ENCODE measurements around the gene HOMER3. TPM values are rescaled to one million over a fixed set of nuclear protein-coding genes. Genes with fewer than 3 reads are reported as not detected.

The HOMER3 gene
- total RNA-seq, 1 donor from 2014 or later: 30.9 TPM

GRCh38 chr19:18898081-18898606 is 42.9 kb downstream of the HOMER3 start:
- Histone ChIP-seq H3K27me3 (peaks cover 5% of the 10 kb centered on the region), H3K27ac (no peak overlapping the region), H3K4me3 (no peak overlapping the region), H3K36me3 (peaks cover 0 to 23% of the 10 kb centered on the region in 2 donors), H3K9me3 (no peaks in the 10 kb centered on the region), H3K4me1 (peaks cover 24% of the 10 kb centered on the region)
- intact Hi-C loops (cut with DNase I): no loop called here
- DNase-seq (ENCODE audit: extremely low spot score in 2 of 2): no peak
- TF ChIP-seq CTCF (IDR thresholded peaks at IDR 0.05): no peak
- TF ChIP-seq POLR2A (IDR thresholded peaks at IDR 0.05): no peak
- no peak for TF ChIP-seq POLR2AphosphoS5 (IDR thresholded peaks at IDR 0.05; ENCODE audit: insufficient read depth in 1 of 2, low read depth in 1 of 2)

GRCh38 chr19:18897094-18898029 is 43.7 kb downstream of the HOMER3 start:
- peaks cover 24% of the 10 kb centered on the region for H3K4me1 ChIP-seq
- no peak overlapping the region for H3K4me3 ChIP-seq
- no peaks in the 10 kb centered on the region for H3K9me3 ChIP-seq
- no peak overlapping the region for H3K27ac ChIP-seq
- TF ChIP-seq CTCF (IDR thresholded peaks at IDR 0.05) (no peak), POLR2A (IDR thresholded peaks at IDR 0.05) (no peak), POLR2AphosphoS5 (IDR thresholded peaks at IDR 0.05; ENCODE audit: insufficient read depth in 1 of 2, low read depth in 1 of 2) (no peak)
- DNase-seq (ENCODE audit: extremely low spot score in 2 of 2): no peak
- peaks cover 0 to 23% of the 10 kb centered on the region in 2 donors for H3K36me3 ChIP-seq
- H3K27me3 ChIP-seq: peaks cover 5% of the 10 kb centered on the region
- intact Hi-C loops (cut with DNase I): no loop called here

- no peak for TF ChIP-seq POLR2AphosphoS5 (IDR thresholded peaks at IDR 0.05; ENCODE audit: insufficient read depth in 1 of 2, low read depth in 1 of 2)
- intact Hi-C loops (cut with DNase I): no loop called here
- H3K4me3 ChIP-seq: peak overlapping the region; percentile 16 to 24
These were observed 44.6 kb downstream of the HOMER3 start for GRCh38 chr19:18896421-18896841.

GRCh38 chr19:18895824-18896341 is 45.1 kb downstream of the HOMER3 start, which contains the start of gene CERS1:
CERS1 (minus strand) TSS chr19:18896158; CDS start chr19:18896072, 86 bp downstream.
- H3K27ac ChIP-seq: no peak within 1 kb of the TSS
- no peak for TF ChIP-seq CTCF (IDR thresholded peaks at IDR 0.05)
- no peak for TF ChIP-seq POLR2AphosphoS5 (IDR thresholded peaks at IDR 0.05; ENCODE audit: insufficient read depth in 1 of 2, low read depth in 1 of 2)
- TF ChIP-seq POLR2A (IDR thresholded peaks at IDR 0.05): no peak

More at GRCh38 chr19:18896421-18896841, 44.6 kb downstream of the HOMER3 start:
- Histone ChIP-seq H3K27ac (no peak overlapping the region), H3K27me3 (peaks cover 5% of the 10 kb centered on the region), H3K4me1 (peaks cover 24% of the 10 kb centered on the region), H3K36me3 (peaks cover 0 to 21% of the 10 kb centered on the region in 2 donors), H3K9me3 (no peaks in the 10 kb centered on the region)
- DNase-seq (ENCODE audit: extremely low spot score in 2 of 2): no peak

GRCh38 chr19:18895038-18895823 is 45.8 kb downstream of the HOMER3 start:
- Histone ChIP-seq H3K4me3 (peak overlapping the region; percentile 42 to 46), H3K4me1 (peaks cover 24% of the 10 kb centered on the region), H3K9me3 (no peaks in the 10 kb centered on the region), H3K27ac (no peak overlapping the region), H3K27me3 (peaks cover 5% of the 10 kb centered on the region), H3K36me3 (peaks cover 0 to 10% of the 10 kb centered on the region in 2 donors)
- DNase-seq (ENCODE audit: extremely low spot score in 2 of 2): no peak
- TF ChIP-seq POLR2A (IDR thresholded peaks at IDR 0.05) (no peak), CTCF (IDR thresholded peaks at IDR 0.05) (no peak), POLR2AphosphoS5 (IDR thresholded peaks at IDR 0.05; ENCODE audit: insufficient read depth in 1 of 2, low read depth in 1 of 2) (no peak)
- intact Hi-C loops (cut with DNase I): no loop called here

More at GRCh38 chr19:18895824-18896341, 45.1 kb downstream of the HOMER3 start, which contains the start of gene CERS1:
- H3K36me3 ChIP-seq: peaks cover 0 to 16% of the 10 kb centered on the region in 2 donors
- peaks cover 24% of the 10 kb centered on the region for H3K4me1 ChIP-seq
- peaks cover 5% of the 10 kb centered on the region for H3K27me3 ChIP-seq
- intact Hi-C loops (cut with DNase I): no loop called here
- DNase-seq (ENCODE audit: extremely low spot score in 2 of 2): no peak
- no peaks in the 10 kb centered on the region for H3K9me3 ChIP-seq
- peak within 1 kb of the TSS; percentile 42 to 46 for H3K4me3 ChIP-seq

Measured in vagina (tissue), 2 donors.